IPS DF 6.9 (cell line): ENCODE data around the gene MBP.

Experiments used
- DNase-seq: peaks from one replicate; pipeline ENCODE4 v3.0.0-alpha.2; 2013; ENCODE audit warnings: low read depth, low spot score
- H3K27ac ChIP-seq: one replicate; pipeline ENCODE4 v1.5.1; 2013; ENCODE audit warnings: low read length, control low read depth
- H3K27me3 ChIP-seq: 2 replicates; pipeline ENCODE4 v1.6.1; 2013; ENCODE audit warnings: mild to moderate bottlenecking, low read length; ENCODE audit not compliant: control insufficient read depth, insufficient read depth
- H3K36me3 ChIP-seq: 2 replicates; pipeline ENCODE4 v1.6.1; 2013; ENCODE audit warnings: low read length; ENCODE audit not compliant: control insufficient read depth, insufficient read depth
- H3K4me1 ChIP-seq: 2 replicates; pipeline ENCODE4 v1.6.1; 2013; ENCODE audit warnings: low read length; ENCODE audit not compliant: control insufficient read depth, insufficient read depth
- H3K4me3 ChIP-seq: 2 replicates; pipeline ENCODE4 v1.5.1; 2013; ENCODE audit warnings: mild to moderate bottlenecking, low read length
- H3K9me3 ChIP-seq: 2 replicates; pipeline ENCODE4 v1.6.1; 2013; ENCODE audit warnings: low read length, inconsistent platforms; ENCODE audit not compliant: control insufficient read depth, insufficient read depth
- WGBS: extraction: QIAGEN DNeasy Blood & Tissue Kit; methylation state at CpG from one replicate; pipeline ENCODE4 v1.1.7; 2013; ENCODE audit warnings: mixed read lengths, missing lambda C conversion rate; ENCODE audit not compliant: insufficient read length, insufficient coverage; 5-methylcytosine and 5-hydroxymethylcytosine counted together

Gene MBP

DNA sequence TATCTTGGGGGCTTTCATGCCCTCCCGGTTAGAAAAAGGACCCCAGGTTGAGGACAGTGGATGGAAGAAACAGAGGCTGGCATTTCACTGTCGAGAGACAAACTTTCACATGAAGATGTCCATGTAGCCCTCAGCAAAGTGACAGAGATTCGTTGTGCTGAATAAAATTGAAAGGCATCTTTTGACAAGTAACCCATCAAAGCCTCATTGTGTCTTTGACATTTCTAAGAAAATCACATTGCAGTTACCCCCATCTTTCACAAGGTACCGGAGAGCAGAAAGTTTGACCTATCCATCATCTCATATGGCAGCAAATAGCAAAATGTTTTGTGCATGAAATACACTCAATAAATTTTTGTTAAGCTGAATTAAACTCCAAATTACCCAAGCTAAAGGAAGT, 2.0 kb upstream of the MBP start:
- Histone ChIP-seq H3K36me3 (no peaks in the 10 kb centered on the region), H3K4me1 (no peaks in the 10 kb centered on the region), H3K27me3 (peaks cover 3% of the 10 kb centered on the region; the same call in 1 of the 2 replicates), H3K9me3 (no peaks in the 10 kb centered on the region), H3K4me3 (no peak overlapping the region), H3K27ac (no peak overlapping the region)
- no peak for DNase-seq
- no CpG with 5 or more reads among the region's 4 CpGs for WGBS

DNA sequence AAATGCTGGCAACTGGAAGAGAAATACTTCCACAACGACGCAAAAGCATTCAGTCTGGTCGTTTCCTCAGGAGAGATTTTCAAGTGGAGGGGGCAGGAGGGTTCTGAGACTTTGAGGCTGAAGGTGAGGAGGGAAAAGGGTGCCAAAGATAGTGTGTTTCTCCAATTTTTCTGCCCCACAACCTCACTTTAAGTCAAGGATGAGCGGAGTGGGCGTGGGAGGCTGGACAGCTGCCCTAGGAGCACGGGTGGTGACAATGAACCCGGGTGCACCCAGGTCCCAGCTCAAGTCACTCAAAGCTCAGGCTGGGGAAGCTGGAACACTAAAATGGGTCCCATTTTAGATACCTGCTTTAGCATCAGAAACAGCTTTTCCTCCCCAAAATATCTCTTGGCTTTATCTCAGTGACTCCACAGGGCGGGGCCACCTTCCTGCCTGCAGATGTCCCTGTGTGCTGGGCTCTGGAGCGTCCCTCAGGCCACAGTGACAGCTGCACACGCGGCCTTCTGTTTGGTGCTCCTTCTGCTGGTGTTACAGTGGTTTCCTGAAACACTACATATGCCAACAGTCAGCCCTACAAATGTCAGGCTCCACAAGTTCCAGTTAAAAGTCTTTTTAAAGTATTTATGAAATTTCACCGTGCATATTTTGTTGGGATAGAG, 1.4 kb upstream of the MBP start:
- Histone ChIP-seq H3K4me1 (no peaks in the 10 kb centered on the region), H3K27ac (no peak overlapping the region), H3K27me3 (peaks cover 3% of the 10 kb centered on the region; the same call in 1 of the 2 replicates), H3K9me3 (no peaks in the 10 kb centered on the region), H3K4me3 (no peak overlapping the region), H3K36me3 (no peaks in the 10 kb centered on the region)
- WGBS: no CpG with 5 or more reads among the region's 12 CpGs
- DNase-seq: no peak

DNA sequence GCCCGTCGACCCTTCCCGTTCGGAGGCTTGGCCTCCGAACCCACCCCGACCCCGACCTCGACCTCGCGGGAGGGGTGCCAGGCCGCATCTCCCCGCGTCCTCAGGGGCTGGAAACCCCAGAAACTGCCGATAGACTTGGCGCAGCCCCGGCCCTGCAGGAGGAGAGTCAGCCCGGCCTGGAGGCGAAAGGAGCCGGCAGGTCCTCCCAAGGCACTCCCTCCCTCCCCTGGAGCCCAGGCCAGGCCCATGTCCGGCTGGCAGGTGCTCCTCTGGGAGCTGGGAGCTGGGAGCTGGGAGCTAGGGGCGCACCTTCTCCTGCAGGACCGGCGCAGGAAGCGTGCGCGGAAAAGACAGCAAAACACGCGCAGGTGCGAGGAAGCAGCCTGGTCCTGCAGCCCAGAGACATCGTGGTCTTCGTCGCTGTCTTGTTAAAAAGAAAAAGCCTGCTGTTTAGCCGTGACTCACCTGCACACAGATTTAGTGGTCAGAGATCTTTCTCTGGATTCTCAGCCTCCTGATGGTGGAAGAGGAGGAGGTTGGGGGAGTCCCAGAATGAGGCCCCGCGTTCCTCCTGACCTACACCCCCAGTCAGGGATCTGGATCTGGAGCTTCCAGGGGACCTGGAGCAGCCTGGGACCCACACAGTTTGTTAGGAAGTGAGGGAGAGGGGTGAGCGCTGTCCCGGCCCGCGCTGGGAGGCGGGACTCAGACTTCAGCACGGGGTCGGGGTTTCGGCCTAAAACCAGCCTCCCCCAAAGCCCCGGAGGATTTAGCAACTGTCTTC, 660 bp upstream of the MBP start:
- Histone ChIP-seq H3K27me3 (peaks cover 3% of the 10 kb centered on the region; the same call in 1 of the 2 replicates), H3K36me3 (no peaks in the 10 kb centered on the region), H3K4me3 (peak overlapping the region; percentile 94), H3K9me3 (no peaks in the 10 kb centered on the region), H3K4me1 (no peaks in the 10 kb centered on the region), H3K27ac (no peak overlapping the region)
- DNase-seq: no peak
- WGBS: no CpG with 5 or more reads among the region's 44 CpGs

DNA sequence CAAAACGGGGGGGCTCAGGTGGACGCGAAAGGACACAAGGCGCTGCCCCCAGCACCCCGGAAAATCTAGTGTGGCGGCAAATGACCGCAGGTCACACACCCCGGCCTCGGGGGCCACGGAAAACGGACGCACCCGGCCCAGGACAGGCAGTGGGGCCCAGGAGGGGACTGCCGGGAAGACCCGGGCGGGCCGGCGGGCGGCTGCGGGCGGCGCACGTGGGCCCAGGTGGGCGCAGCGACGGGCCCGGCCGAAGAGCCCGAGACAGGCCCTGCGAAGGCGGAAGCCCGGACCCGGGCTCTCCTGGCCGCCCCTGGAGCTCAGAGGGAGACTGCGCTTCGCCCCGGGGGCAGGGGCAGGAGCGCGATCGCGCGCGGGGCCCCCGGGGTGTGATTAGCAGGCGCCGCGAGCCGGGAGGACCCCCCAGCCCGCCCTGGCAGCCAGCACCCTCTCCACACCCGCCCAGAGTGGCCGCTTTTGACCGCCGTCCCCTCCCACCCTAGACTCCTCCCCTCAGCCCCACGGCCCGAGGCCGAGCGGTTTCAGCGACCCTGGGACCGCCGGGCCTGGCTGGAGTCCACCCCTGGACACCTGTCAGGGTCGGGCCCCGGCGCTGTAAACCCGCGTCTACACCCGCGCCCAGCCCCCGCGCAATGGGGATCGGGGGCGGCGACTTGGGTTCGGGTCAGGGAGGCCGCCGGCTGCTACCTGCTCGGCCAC, 773 bp downstream of the MBP start:
- no CpG with 5 or more reads among the region's 76 CpGs for WGBS
- H3K36me3 ChIP-seq: no peaks in the 10 kb centered on the region
- H3K9me3 ChIP-seq: no peaks in the 10 kb centered on the region
- no peak overlapping the region for H3K27ac ChIP-seq
- H3K4me1 ChIP-seq: no peaks in the 10 kb centered on the region
- peaks cover 3% of the 10 kb centered on the region; the same call in 1 of the 2 replicates for H3K27me3 ChIP-seq
- no peak for DNase-seq
- H3K4me3 ChIP-seq: peak overlapping the region; percentile 94; the same call in 1 of the 2 replicates

DNA sequence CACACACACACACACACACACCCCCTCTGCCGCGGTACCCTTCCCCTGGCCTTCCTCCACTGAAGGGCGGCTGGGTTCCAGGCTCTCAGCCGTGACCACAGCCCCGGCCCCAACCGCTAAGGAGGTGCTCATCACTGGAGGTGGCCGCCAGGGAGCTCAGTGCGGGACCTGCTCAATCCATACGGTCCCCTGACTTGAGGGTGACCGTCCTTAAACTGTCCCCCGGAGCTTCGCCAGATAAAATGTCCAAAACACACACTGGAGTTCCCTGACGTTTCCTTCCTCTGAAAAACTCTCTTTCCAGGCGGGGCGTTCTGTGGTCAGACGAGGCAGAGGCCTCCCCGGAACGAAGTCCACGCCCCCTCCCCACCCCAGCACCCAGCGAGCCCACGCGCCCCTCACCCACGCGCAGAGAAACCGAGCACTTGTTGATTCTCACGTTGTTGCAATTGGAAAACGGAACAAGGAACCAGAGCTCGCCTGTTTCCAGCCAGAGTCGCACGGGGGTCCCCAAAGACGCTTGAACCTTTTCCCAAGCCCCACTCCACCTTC, 1.4 kb downstream of the MBP start:
- no CpG with 5 or more reads among the region's 31 CpGs for WGBS
- no peaks in the 10 kb centered on the region for H3K4me1 ChIP-seq

DNA sequence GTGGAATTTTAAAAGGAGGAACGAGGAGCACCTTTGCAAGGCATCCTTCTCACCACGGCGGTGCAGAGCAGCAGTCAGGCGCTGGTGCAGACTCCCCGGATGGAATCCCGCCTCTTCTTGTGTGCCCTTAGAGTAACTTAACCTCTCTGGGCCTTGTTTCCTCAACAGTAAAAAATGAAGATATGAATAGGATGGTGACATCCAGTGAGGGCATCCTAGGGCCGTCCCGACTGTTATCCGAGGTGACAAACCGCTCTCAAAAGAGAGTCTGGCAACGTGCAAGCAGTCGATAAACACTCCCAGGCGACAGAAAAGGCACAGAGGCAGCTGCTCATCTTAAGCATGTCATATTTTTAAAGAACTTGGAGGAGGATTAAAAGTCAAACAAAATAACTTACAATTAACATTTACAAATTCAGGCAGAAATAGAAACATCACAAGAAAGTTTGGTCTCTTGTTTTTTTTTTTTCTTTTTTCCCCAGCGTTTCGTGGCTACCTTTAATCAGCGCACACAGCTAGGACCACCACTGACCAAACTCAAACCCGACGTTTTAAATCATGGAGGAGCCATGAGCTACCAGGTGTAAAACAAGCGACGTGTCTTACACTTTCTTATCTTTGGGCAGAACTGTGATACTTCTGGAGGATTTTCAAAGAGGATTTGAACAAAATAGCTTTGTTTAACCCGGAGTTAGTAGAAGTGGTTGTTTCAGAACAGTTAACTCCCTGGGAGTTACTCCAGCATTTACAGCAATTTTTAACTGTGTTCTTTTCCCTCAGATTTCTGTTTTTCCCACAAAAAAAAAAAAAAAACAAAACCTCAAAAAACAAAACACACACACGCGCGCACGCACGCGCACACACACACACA, 2.1 kb downstream of the MBP start:
- Histone ChIP-seq H3K27me3 (peaks cover 3% of the 10 kb centered on the region; the same call in 1 of the 2 replicates), H3K4me3 (peak overlapping the region; percentile 94; the same call in 1 of the 2 replicates), H3K27ac (no peak overlapping the region), H3K9me3 (no peaks in the 10 kb centered on the region), H3K4me1 (no peaks in the 10 kb centered on the region), H3K36me3 (no peaks in the 10 kb centered on the region)
- DNase-seq: no peak
- no CpG with 5 or more reads among the region's 27 CpGs for WGBS

More for the DNA sequence above, 1.4 kb downstream of the MBP start:
- peak overlapping the region; percentile 94; the same call in 1 of the 2 replicates for H3K4me3 ChIP-seq
- H3K9me3 ChIP-seq: no peaks in the 10 kb centered on the region
- H3K27ac ChIP-seq: no peak overlapping the region
- H3K36me3 ChIP-seq: no peaks in the 10 kb centered on the region
- no peak for DNase-seq
- H3K27me3 ChIP-seq: peaks cover 3% of the 10 kb centered on the region; the same call in 1 of the 2 replicates

DNA sequence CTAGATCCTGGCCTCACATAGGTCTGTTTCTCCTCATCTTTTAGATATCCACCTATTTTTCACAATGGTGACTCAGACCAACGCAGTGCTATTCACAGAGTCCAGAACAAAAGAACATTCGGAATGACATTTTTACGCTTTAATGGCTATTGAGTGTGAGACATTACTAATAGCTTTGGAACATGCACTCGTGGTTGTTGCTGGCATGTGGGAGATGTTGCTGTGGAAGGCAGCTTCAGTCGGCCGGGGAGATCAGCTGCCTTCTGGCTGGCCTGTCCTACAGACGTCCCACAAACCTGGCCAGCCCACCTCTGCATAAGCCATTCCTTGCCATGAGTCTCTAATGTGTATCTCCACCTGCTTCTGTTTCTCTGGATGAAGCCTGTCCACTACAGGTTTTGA, 3.4 kb downstream of the MBP start:
- H3K9me3 ChIP-seq: no peaks in the 10 kb centered on the region
- no peak for DNase-seq
- no peak overlapping the region for H3K27ac ChIP-seq
- H3K4me3 ChIP-seq: no peak overlapping the region
- peaks cover 3% of the 10 kb centered on the region; the same call in 1 of the 2 replicates for H3K27me3 ChIP-seq
- WGBS: no CpG with 5 or more reads among the region's 7 CpGs
- H3K4me1 ChIP-seq: peaks cover 2% of the 10 kb centered on the region
- H3K36me3 ChIP-seq: no peaks in the 10 kb centered on the region

DNA sequence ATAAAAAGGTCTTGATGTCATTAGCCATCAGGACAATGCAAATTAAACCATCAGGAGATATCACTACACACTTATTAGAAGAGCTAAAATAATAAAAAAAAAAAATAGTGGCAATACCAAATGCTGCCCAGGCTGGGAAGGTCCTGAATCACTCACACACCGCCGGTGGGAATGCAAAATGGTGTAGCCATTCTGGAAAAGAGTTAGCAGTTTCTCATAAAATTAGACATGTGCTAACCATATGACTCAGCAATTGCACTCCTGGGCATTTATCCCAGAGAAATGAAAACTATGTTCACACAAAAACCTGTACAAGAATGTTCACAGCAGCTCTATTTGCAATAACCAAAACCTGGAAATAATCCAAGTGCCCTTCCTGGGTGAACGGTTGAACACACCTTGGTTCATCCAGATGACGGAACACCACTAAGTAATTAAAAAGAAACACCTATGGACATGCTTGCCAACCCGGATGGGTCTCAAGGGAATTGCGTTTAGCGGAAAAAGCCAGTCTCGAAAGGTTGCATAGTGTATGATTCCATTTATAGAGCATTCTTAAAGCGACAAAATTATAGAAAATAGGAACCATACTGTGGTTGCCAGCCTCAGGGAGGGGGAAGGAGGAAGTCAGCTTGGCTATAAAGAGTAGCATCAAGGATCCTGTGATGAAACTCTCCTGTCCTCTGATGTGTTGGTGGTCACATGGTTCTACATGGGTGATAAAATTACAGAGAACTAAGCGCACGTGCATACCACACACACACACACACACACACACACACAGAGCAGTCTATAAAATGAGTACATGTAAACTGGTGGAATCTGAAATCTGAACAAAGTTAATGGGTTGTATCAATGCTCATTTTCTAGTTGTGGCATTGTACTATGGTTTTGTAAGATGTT, 4.6 kb downstream of the MBP start:
- no peak for DNase-seq

DNA sequence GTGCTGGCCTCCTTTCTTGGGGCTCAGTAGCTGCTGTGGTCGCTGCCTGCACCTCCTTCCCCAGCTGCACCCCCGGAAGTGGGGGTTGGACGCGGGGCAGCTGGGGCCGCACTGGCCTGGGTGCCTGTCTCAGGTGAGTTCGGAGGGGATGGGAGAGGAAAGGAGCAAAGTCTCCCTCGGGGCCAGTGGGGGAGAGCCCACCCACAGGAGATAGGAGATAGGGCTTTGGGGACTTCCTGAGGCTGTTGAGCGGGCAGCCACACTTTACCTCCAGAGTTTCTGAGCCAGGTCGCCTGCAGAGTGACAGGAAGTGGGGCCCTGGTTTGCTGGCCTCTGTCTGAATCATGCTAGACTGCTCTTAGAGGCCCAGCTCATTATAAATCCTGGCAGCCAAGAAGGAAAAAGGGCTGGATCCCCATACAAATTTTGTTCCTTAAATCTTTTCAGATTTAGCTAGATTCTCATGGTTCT, 8.1 kb downstream of the MBP start:
- Histone ChIP-seq H3K36me3 (no peaks in the 10 kb centered on the region), H3K4me3 (no peak overlapping the region), H3K27me3 (no peaks in the 10 kb centered on the region), H3K4me1 (peaks cover 6% of the 10 kb centered on the region), H3K27ac (no peak overlapping the region), H3K9me3 (no peaks in the 10 kb centered on the region)
- no peak for DNase-seq
- no CpG with 5 or more reads among the region's 9 CpGs for WGBS

More for the DNA sequence above, 4.6 kb downstream of the MBP start:
- Histone ChIP-seq H3K9me3 (no peaks in the 10 kb centered on the region), H3K27me3 (no peaks in the 10 kb centered on the region; the same call in 1 of the 2 replicates), H3K4me1 (peaks cover 6% of the 10 kb centered on the region), H3K4me3 (no peak overlapping the region), H3K36me3 (no peaks in the 10 kb centered on the region), H3K27ac (no peak overlapping the region)
- no CpG with 5 or more reads among the region's 11 CpGs for WGBS
